H9 (cell line): ENCODE measurements around the gene S100A4. TPM values are rescaled to one million over a fixed set of nuclear protein-coding genes. Genes with fewer than 3 reads are reported as not detected.

Source experiments
- DNase-seq: peaks from one replicate; pipeline ENCODE4 v3.0.0-alpha.2; 2017
- H2AFZ ChIP-seq: one replicate; pipeline ENCODE4 v1.6.1; 2013; ENCODE audit warnings: mild to moderate bottlenecking, low read length, control low read depth, moderate library complexity
- H2AK5ac ChIP-seq: 2 replicates; pipeline ENCODE4 v1.6.1; 2013; ENCODE audit warnings: low read length, control low read depth, mixed read lengths; ENCODE audit not compliant: insufficient read length
- H2BK120ac ChIP-seq: one replicate; pipeline ENCODE4 v1.6.1; 2013; ENCODE audit warnings: low read depth, mild to moderate bottlenecking, low read length, control low read depth, inconsistent platforms; ENCODE audit not compliant: poor library complexity, severe bottlenecking
- H2BK12ac ChIP-seq: 2 replicates; pipeline ENCODE4 v1.6.1; 2013; ENCODE audit warnings: low read length, control low read depth, mixed read lengths, low read depth; ENCODE audit not compliant: insufficient read length
- H2BK15ac ChIP-seq: 2 replicates; pipeline ENCODE4 v1.6.1; 2013; ENCODE audit warnings: low read depth, low read length, control low read depth
- H2BK20ac ChIP-seq: one replicate; pipeline ENCODE4 v1.6.1; 2013; ENCODE audit warnings: low read depth, mild to moderate bottlenecking, low read length, control low read depth, inconsistent platforms; ENCODE audit not compliant: poor library complexity, severe bottlenecking
- H2BK5ac ChIP-seq: 2 replicates; pipeline ENCODE4 v1.6.1; 2013; ENCODE audit warnings: low read length, control low read depth, mixed read lengths; ENCODE audit not compliant: insufficient read length
- H3K14ac ChIP-seq: 2 replicates; pipeline ENCODE4 v1.6.1; 2013; ENCODE audit warnings: low read length, control low read depth; ENCODE audit not compliant: insufficient read depth
- H3K18ac ChIP-seq: 2 replicates; pipeline ENCODE4 v1.6.1; 2013; ENCODE audit warnings: low read depth, mild to moderate bottlenecking, mixed read lengths, low read length, control low read depth; ENCODE audit not compliant: insufficient read length
- H3K23ac ChIP-seq: 2 replicates; pipeline ENCODE4 v1.6.1; 2013; ENCODE audit warnings: low read length, control low read depth, mixed read lengths, low read depth; ENCODE audit not compliant: insufficient read length
- H3K23me2 ChIP-seq: 2 replicates; pipeline ENCODE4 v1.6.1; 2013; ENCODE audit warnings: low read depth, mild to moderate bottlenecking, mixed read lengths, low read length, control low read depth; ENCODE audit not compliant: insufficient read length, poor library complexity, severe bottlenecking
- H3K27ac ChIP-seq: 2 replicates; pipeline ENCODE4 v1.5.1; 2013; ENCODE audit warnings: low read length, control low read depth, mixed read lengths, low read depth; ENCODE audit not compliant: insufficient read length
- H3K27me3 ChIP-seq: 2 replicates; pipeline ENCODE4 v1.6.1; 2013; ENCODE audit warnings: low read length, control low read depth, inconsistent platforms; ENCODE audit not compliant: insufficient read depth
- H3K4ac ChIP-seq: 2 replicates; pipeline ENCODE4 v1.6.1; 2013; ENCODE audit warnings: low read depth, mild to moderate bottlenecking, control low read depth, inconsistent platforms, low read length, moderate library complexity
- H3K4me1 ChIP-seq: 2 replicates; pipeline ENCODE4 v1.6.1; 2013; ENCODE audit warnings: low read length, control low read depth, inconsistent platforms; ENCODE audit not compliant: insufficient read depth
- H3K4me2 ChIP-seq: 2 replicates; pipeline ENCODE4 v1.6.1; 2013; ENCODE audit warnings: low read length, control low read depth, mixed read lengths; ENCODE audit not compliant: insufficient read length, insufficient read depth
- H3K56ac ChIP-seq: 2 replicates; pipeline ENCODE4 v1.6.1; 2013; ENCODE audit warnings: low read depth, mild to moderate bottlenecking, mixed read lengths, low read length, control low read depth; ENCODE audit not compliant: insufficient read length
- H3K79me1 ChIP-seq: 2 replicates; pipeline ENCODE4 v1.6.1; 2013; ENCODE audit warnings: low read depth, mild to moderate bottlenecking, moderate library complexity, low read length, control low read depth, inconsistent platforms; ENCODE audit not compliant: insufficient read depth, poor library complexity, severe bottlenecking
- H3K79me2 ChIP-seq: 2 replicates; pipeline ENCODE4 v1.6.1; 2013; ENCODE audit warnings: low read length, control low read depth, inconsistent platforms; ENCODE audit not compliant: insufficient read depth
- H3K9ac ChIP-seq: 2 replicates; pipeline ENCODE4 v1.6.1; 2013; ENCODE audit warnings: low read length, control low read depth, mixed read lengths; ENCODE audit not compliant: insufficient read length; ENCODE audit errors: extremely low read depth
- H3K9me3 ChIP-seq: one replicate; pipeline ENCODE4 v1.6.1; 2013; ENCODE audit warnings: low read depth, low read length, inconsistent platforms; ENCODE audit not compliant: control insufficient read depth
- H3T11ph ChIP-seq: one replicate; pipeline ENCODE4 v1.6.1; 2013; ENCODE audit warnings: mild to moderate bottlenecking, low read length, control low read depth, inconsistent platforms
- H4K20me1 ChIP-seq: one replicate; pipeline ENCODE4 v1.6.1; 2013; ENCODE audit not compliant: control insufficient read depth, insufficient read length, insufficient read depth
- H4K5ac ChIP-seq: 2 replicates; pipeline ENCODE4 v1.6.1; 2013; ENCODE audit warnings: low read depth, mild to moderate bottlenecking, mixed read lengths, low read length, control low read depth; ENCODE audit not compliant: insufficient read length
- H4K8ac ChIP-seq: replicated peaks from 2 replicates; pipeline ENCODE4 v1.6.1; 2013; ENCODE audit warnings: low read length, control low read depth, mixed read lengths, low read depth; ENCODE audit not compliant: insufficient read length
- H4K91ac ChIP-seq: 2 replicates; pipeline ENCODE4 v1.6.1; 2013; ENCODE audit warnings: low read depth, mild to moderate bottlenecking, moderate library complexity, mixed read lengths, low read length, control low read depth; ENCODE audit not compliant: insufficient read length
- H3K27ac Mint-ChIP-seq, 3 experiments: 2 replicates in 2 of 3; 3 replicates in 1 of 3; pipeline ENCODE4 v1.8.0; 2020 to 2021; ENCODE audit warnings: mixed read lengths in 3 of 3, mild to moderate bottlenecking in 1 of 3, moderate library complexity in 1 of 3
- H3K27me3 Mint-ChIP-seq: 2 replicates; pipeline ENCODE4 v1.8.0; 2021; ENCODE audit warnings: low read depth, mild to moderate bottlenecking, moderate library complexity, mixed read lengths
- H3K36me3 Mint-ChIP-seq, 3 experiments: 2 replicates in 2 of 3; 3 replicates in 1 of 3; pipeline ENCODE4 v1.8.0; 2020 to 2021; ENCODE audit warnings: low read depth in 3 of 3, mixed read lengths in 3 of 3; ENCODE audit not compliant: insufficient read depth in 1 of 3
- H3K4me1 Mint-ChIP-seq, 2 experiments: 2 replicates each; pipeline ENCODE4 v1.8.0; 2020; ENCODE audit warnings: mixed read lengths in 2 of 2
- H3K4me3 Mint-ChIP-seq, 2 experiments: 2 replicates in 1 of 2; 3 replicates in 1 of 2; pipeline ENCODE4 v1.8.0; 2020 to 2021; ENCODE audit warnings: mild to moderate bottlenecking in 2 of 2, mixed read lengths in 2 of 2, moderate library complexity in 1 of 2
- H3K9me3 Mint-ChIP-seq, 2 experiments: 2 replicates in 1 of 2; 3 replicates in 1 of 2; pipeline ENCODE4 v1.8.0; 2020; ENCODE audit warnings: mild to moderate bottlenecking in 2 of 2, mixed read lengths in 2 of 2, moderate library complexity in 1 of 2
- CTCF ChIP-seq: fragments of 200-600 bp; sonication (generic); conservative IDR thresholded peaks from 3 replicates; pipeline ENCODE4 v1.8.0; 2021; ENCODE audit warnings: antibody characterized with exemption, mild to moderate bottlenecking
- WGBS: extraction: QIAGEN DNeasy Blood & Tissue Kit; methylation state at CpG from one replicate; pipeline ENCODE4 v1.1.7; 2013; ENCODE audit warnings: missing lambda C conversion rate, low lambda C conversion rate, mixed read lengths; ENCODE audit not compliant: insufficient read length; ENCODE audit errors: extremely low coverage; 5-methylcytosine and 5-hydroxymethylcytosine counted together
- total RNA-seq: library from RNA; stranded (reverse); gene quantifications from 2 replicates; pipeline ENCODE4 v1.2.1, GENCODE V29; 2021

The S100A4 gene
- total RNA-seq, 1 experiment from 2014 or later = 9.0 TPM

- H3K4me1 Mint-ChIP-seq = peaks cover 4 to 9% of the 10 kb centered on the region in 2 experiments; a peak in 3 of 4 replicates
- no peak overlapping the region for H3T11ph ChIP-seq
- no peak overlapping the region for H3K23ac ChIP-seq
- no peak overlapping the region for H2BK120ac ChIP-seq
- H3K9me3 ChIP-seq = no peaks in the 10 kb centered on the region
- no peak overlapping the region for H3K18ac ChIP-seq
- DNase-seq = peak; percentile 59
- H2BK20ac ChIP-seq = no peak overlapping the region
- H3K23me2 ChIP-seq = no peaks in the 10 kb centered on the region
- H3K9me3 Mint-ChIP-seq = no peaks in the 10 kb centered on the region
- H4K20me1 ChIP-seq = no peaks in the 10 kb centered on the region
- H4K8ac ChIP-seq = no peak overlapping the region
- H3K4me3 Mint-ChIP-seq = no peak overlapping the region
- peaks cover 45% of the 10 kb centered on the region for H3K27me3 Mint-ChIP-seq
- WGBS = no CpG with 5 or more reads among the region's 4 CpGs
- H3K4ac ChIP-seq = no peak overlapping the region
- no peak overlapping the region for H3K9ac ChIP-seq
- no peaks in the 10 kb centered on the region for H3K79me1 ChIP-seq
- H2BK15ac ChIP-seq = no peak overlapping the region
- no peaks in the 10 kb centered on the region for H3K27me3 ChIP-seq
- no peak overlapping the region for H2AFZ ChIP-seq
- peak; percentile 69 for TF ChIP-seq CTCF
- no peak overlapping the region for H2AK5ac ChIP-seq
- H3K4me2 ChIP-seq = no peak overlapping the region
- H3K36me3 Mint-ChIP-seq = no peaks in the 10 kb centered on the region
- H3K56ac ChIP-seq = no peak overlapping the region
- H3K79me2 ChIP-seq = no peaks in the 10 kb centered on the region
- no peak overlapping the region for H2BK12ac ChIP-seq
- no peak overlapping the region for H3K27ac Mint-ChIP-seq
- no peak overlapping the region for H2BK5ac ChIP-seq
- H3K14ac ChIP-seq = no peak overlapping the region
- no peak overlapping the region for H4K5ac ChIP-seq
- H3K4me1 ChIP-seq = no peaks in the 10 kb centered on the region
- no peak overlapping the region for H4K91ac ChIP-seq
- H3K27ac ChIP-seq = no peak overlapping the region
Observed at GRCh38 chr1:153509729-153510354, 35.8 kb downstream of the S100A4 start.
